Activated naive CD8-positive, alpha-beta T cell (primary cell): ENCODE data around the gene GDPD5.

ENCODE experiments used
- H3K27ac Mint-ChIP-seq: one replicate; pipeline ENCODE4 v1.8.0; 2021; ENCODE audit warnings: mixed read lengths
- H3K27me3 Mint-ChIP-seq: one replicate; pipeline ENCODE4 v1.8.0; 2021; ENCODE audit warnings: mixed read lengths
- H3K36me3 Mint-ChIP-seq: one replicate; pipeline ENCODE4 v1.8.0; 2021; ENCODE audit warnings: mixed read lengths
- H3K4me1 Mint-ChIP-seq: one replicate; pipeline ENCODE4 v1.8.0; 2021; ENCODE audit warnings: low read depth, mixed read lengths
- H3K4me3 Mint-ChIP-seq: one replicate; pipeline ENCODE4 v1.8.0; 2021; ENCODE audit warnings: mild to moderate bottlenecking, mixed read lengths
- H3K9me3 Mint-ChIP-seq: one replicate; pipeline ENCODE4 v1.8.0; 2021; ENCODE audit warnings: low read depth, mixed read lengths

GDPD5 gene

GRCh38 chr11:75548595-75549272, 23.0 kb upstream of the GDPD5 start:
- Mint-ChIP-seq H3K4me3 (no peak overlapping the region), H3K27ac (no peak overlapping the region), H3K4me1 (no peaks in the 10 kb centered on the region), H3K27me3 (no peaks in the 10 kb centered on the region), H3K36me3 (no peaks in the 10 kb centered on the region), H3K9me3 (no peaks in the 10 kb centered on the region)

GRCh38 chr11:75547617-75548058, 21.9 kb upstream of the GDPD5 start:
- H3K4me1 Mint-ChIP-seq, result no peaks in the 10 kb centered on the region
- H3K27me3 Mint-ChIP-seq, result no peaks in the 10 kb centered on the region
- no peaks in the 10 kb centered on the region for H3K36me3 Mint-ChIP-seq
- H3K27ac Mint-ChIP-seq, result no peak overlapping the region
- no peaks in the 10 kb centered on the region for H3K9me3 Mint-ChIP-seq
- no peak overlapping the region for H3K4me3 Mint-ChIP-seq

- H3K4me3 Mint-ChIP-seq, result no peak overlapping the region
- no peaks in the 10 kb centered on the region for H3K27me3 Mint-ChIP-seq
- no peak overlapping the region for H3K27ac Mint-ChIP-seq
- no peaks in the 10 kb centered on the region for H3K9me3 Mint-ChIP-seq
- no peaks in the 10 kb centered on the region for H3K4me1 Mint-ChIP-seq
- H3K36me3 Mint-ChIP-seq, result no peaks in the 10 kb centered on the region
These were observed 21.4 kb upstream of the GDPD5 start for GRCh38 chr11:75547177-75547576.

- H3K9me3 Mint-ChIP-seq, result no peaks in the 10 kb centered on the region
- no peaks in the 10 kb centered on the region for H3K27me3 Mint-ChIP-seq
- H3K4me3 Mint-ChIP-seq, result no peak overlapping the region
- no peaks in the 10 kb centered on the region for H3K4me1 Mint-ChIP-seq
- no peaks in the 10 kb centered on the region for H3K36me3 Mint-ChIP-seq
- no peak overlapping the region for H3K27ac Mint-ChIP-seq
These were observed 18.1 kb upstream of the GDPD5 start for GRCh38 chr11:75543806-75544205.

- H3K4me1 Mint-ChIP-seq, result peaks cover 10% of the 10 kb centered on the region
- H3K9me3 Mint-ChIP-seq, result no peaks in the 10 kb centered on the region
- H3K27me3 Mint-ChIP-seq, result no peaks in the 10 kb centered on the region
- no peak overlapping the region for H3K4me3 Mint-ChIP-seq
- H3K27ac Mint-ChIP-seq, result no peak overlapping the region
- no peaks in the 10 kb centered on the region for H3K36me3 Mint-ChIP-seq
These were observed 16.3 kb upstream of the GDPD5 start for GRCh38 chr11:75542088-75542438.

- Mint-ChIP-seq H3K27ac (no peak overlapping the region), H3K36me3 (no peaks in the 10 kb centered on the region), H3K27me3 (no peaks in the 10 kb centered on the region), H3K9me3 (no peaks in the 10 kb centered on the region), H3K4me1 (peaks cover 12% of the 10 kb centered on the region), H3K4me3 (no peak overlapping the region)
These were observed 15.7 kb upstream of the GDPD5 start for GRCh38 chr11:75541193-75542087.

- H3K27me3 Mint-ChIP-seq, result no peaks in the 10 kb centered on the region
- no peak overlapping the region for H3K4me3 Mint-ChIP-seq
- peaks cover 12% of the 10 kb centered on the region for H3K4me1 Mint-ChIP-seq
- no peaks in the 10 kb centered on the region for H3K36me3 Mint-ChIP-seq
- H3K27ac Mint-ChIP-seq, result no peak overlapping the region
- H3K9me3 Mint-ChIP-seq, result no peaks in the 10 kb centered on the region
These were observed 14.0 kb upstream of the GDPD5 start for GRCh38 chr11:75539459-75540334.

GRCh38 chr11:75538150-75538942, 12.6 kb upstream of the GDPD5 start:
- peak overlapping the region; percentile 5 for H3K27ac Mint-ChIP-seq

GRCh38 chr11:75537740-75538139, 12.0 kb upstream of the GDPD5 start:
- Mint-ChIP-seq H3K27me3 (no peaks in the 10 kb centered on the region), H3K4me3 (no peak overlapping the region), H3K4me1 (peaks cover 15% of the 10 kb centered on the region), H3K36me3 (no peaks in the 10 kb centered on the region), H3K27ac (no peak overlapping the region), H3K9me3 (no peaks in the 10 kb centered on the region)

More at GRCh38 chr11:75538150-75538942, 12.6 kb upstream of the GDPD5 start:
- H3K4me1 Mint-ChIP-seq, result peaks cover 15% of the 10 kb centered on the region
- no peaks in the 10 kb centered on the region for H3K27me3 Mint-ChIP-seq
- no peaks in the 10 kb centered on the region for H3K9me3 Mint-ChIP-seq
- H3K4me3 Mint-ChIP-seq, result no peak overlapping the region
- no peaks in the 10 kb centered on the region for H3K36me3 Mint-ChIP-seq

GRCh38 chr11:75536786-75537641, 11.3 kb upstream of the GDPD5 start:
- Mint-ChIP-seq H3K36me3 (no peaks in the 10 kb centered on the region), H3K27me3 (no peaks in the 10 kb centered on the region), H3K9me3 (no peaks in the 10 kb centered on the region), H3K27ac (no peak overlapping the region), H3K4me3 (no peak overlapping the region), H3K4me1 (peaks cover 18% of the 10 kb centered on the region)

GRCh38 chr11:75535071-75535470, 9.3 kb upstream of the GDPD5 start:
- no peak overlapping the region for H3K27ac Mint-ChIP-seq

GRCh38 chr11:75534259-75535069, 8.7 kb upstream of the GDPD5 start:
- Mint-ChIP-seq H3K36me3 (no peaks in the 10 kb centered on the region), H3K4me1 (peaks cover 22% of the 10 kb centered on the region), H3K9me3 (no peaks in the 10 kb centered on the region), H3K27ac (no peak overlapping the region), H3K4me3 (no peak overlapping the region), H3K27me3 (no peaks in the 10 kb centered on the region)

More at GRCh38 chr11:75535071-75535470, 9.3 kb upstream of the GDPD5 start:
- no peaks in the 10 kb centered on the region for H3K27me3 Mint-ChIP-seq
- no peaks in the 10 kb centered on the region for H3K9me3 Mint-ChIP-seq
- H3K36me3 Mint-ChIP-seq, result no peaks in the 10 kb centered on the region
- H3K4me1 Mint-ChIP-seq, result peaks cover 22% of the 10 kb centered on the region
- H3K4me3 Mint-ChIP-seq, result no peak overlapping the region

- H3K4me1 Mint-ChIP-seq, result peaks cover 22% of the 10 kb centered on the region
- H3K27me3 Mint-ChIP-seq, result no peaks in the 10 kb centered on the region
- H3K36me3 Mint-ChIP-seq, result no peaks in the 10 kb centered on the region
- no peak overlapping the region for H3K4me3 Mint-ChIP-seq
- H3K27ac Mint-ChIP-seq, result no peak overlapping the region
- no peaks in the 10 kb centered on the region for H3K9me3 Mint-ChIP-seq
These were observed 8.1 kb upstream of the GDPD5 start for GRCh38 chr11:75533896-75534258.
